Measurements from ENCODE around the gene DNAJC4.

DNAJC4 gene

GRCh38 chr11:64251016-64251752 is 20.8 kb downstream of the DNAJC4 start, which contains the start of gene PLCB3:
Gene PLCB3, plus strand, starts transcription at chr11:64251530. Its CDS starts 120 bp downstream, at chr11:64251650.
- peak; percentile 91 for DNase-seq (ENCODE audit: extremely low spot score)
- POLR2A ChIA-PET = interaction anchor here (1.3 kb wide), 1 partner anchor 20 kb away, joined by 4 read pairs; no protein-coding TSS in a partner anchor
- TF ChIP-seq, protein P1, sequence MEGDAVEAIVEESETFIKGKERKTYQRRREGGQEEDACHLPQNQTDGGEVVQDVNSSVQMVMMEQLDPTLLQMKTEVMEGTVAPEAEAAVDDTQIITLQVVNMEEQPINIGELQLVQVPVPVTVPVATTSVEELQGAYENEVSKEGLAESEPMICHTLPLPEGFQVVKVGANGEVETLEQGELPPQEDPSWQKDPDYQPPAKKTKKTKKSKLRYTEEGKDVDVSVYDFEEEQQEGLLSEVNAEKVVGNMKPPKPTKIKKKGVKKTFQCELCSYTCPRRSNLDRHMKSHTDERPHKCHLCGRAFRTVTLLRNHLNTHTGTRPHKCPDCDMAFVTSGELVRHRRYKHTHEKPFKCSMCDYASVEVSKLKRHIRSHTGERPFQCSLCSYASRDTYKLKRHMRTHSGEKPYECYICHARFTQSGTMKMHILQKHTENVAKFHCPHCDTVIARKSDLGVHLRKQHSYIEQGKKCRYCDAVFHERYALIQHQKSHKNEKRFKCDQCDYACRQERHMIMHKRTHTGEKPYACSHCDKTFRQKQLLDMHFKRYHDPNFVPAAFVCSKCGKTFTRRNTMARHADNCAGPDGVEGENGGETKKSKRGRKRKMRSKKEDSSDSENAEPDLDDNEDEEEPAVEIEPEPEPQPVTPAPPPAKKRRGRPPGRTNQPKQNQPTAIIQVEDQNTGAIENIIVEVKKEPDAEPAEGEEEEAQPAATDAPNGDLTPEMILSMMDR (IDR thresholded peaks at IDR 0.05; ENCODE audit: control extremely low read depth, extremely low read depth, low read depth, missing control alignments) = peak; percentile 72
- CTCF ChIA-PET = interaction anchor here (0.7 to 4.6 kb wide), 23 partner anchors 10 to 81 kb away, joined by 3 to 134 read pairs (median 4); partner anchors contain the start of genes BAD, CATSPERZ, ESRRA and FERMT3

GRCh38 chr11:64251753-64252002 is 21.3 kb downstream of the DNAJC4 start:
- CTCF ChIA-PET = interaction anchor here (0.8 to 4.6 kb wide), 15 partner anchors 11 to 64 kb away, joined by 3 to 134 read pairs (median 4); partner anchors contain the start of genes BAD, CATSPERZ, FERMT3 and FKBP2
- TF ChIP-seq, protein P1 (IDR thresholded peaks at IDR 0.05; ENCODE audit: control extremely low read depth, extremely low read depth, low read depth, missing control alignments) = no peak
- POLR2A ChIA-PET = interaction anchor here (1.3 kb wide), 1 partner anchor 20 kb away, joined by 4 read pairs; no protein-coding TSS in a partner anchor
- no peak for DNase-seq (ENCODE audit: extremely low spot score)

GRCh38 chr11:64252003-64252872 is 21.9 kb downstream of the DNAJC4 start:
- POLR2A ChIA-PET = interaction anchor here (0.9 to 1.3 kb wide), 2 partner anchors 11 to 19 kb away, joined by 3 to 4 read pairs; no protein-coding TSS in a partner anchor
- CTCF ChIA-PET = interaction anchor here (0.8 to 4.6 kb wide), 15 partner anchors 8 to 65 kb away, joined by 3 to 134 read pairs (median 4); partner anchors contain the start of genes BAD, CATSPERZ, FERMT3 and FKBP2
- TF ChIP-seq, protein P1 (IDR thresholded peaks at IDR 0.05; ENCODE audit: control extremely low read depth, extremely low read depth, low read depth, missing control alignments) = peak; percentile 31
- DNase-seq (ENCODE audit: extremely low spot score) = peak; percentile 50

- POLR2A ChIA-PET = no interaction called here
- CTCF ChIA-PET = interaction anchor here (1.4 to 4.6 kb wide), 6 partner anchors 12 to 51 kb away, joined by 4 to 134 read pairs (median 10); partner anchors contain the start of gene FERMT3
- no peak for DNase-seq (ENCODE audit: extremely low spot score)
- TF ChIP-seq, protein P1 (IDR thresholded peaks at IDR 0.05; ENCODE audit: control extremely low read depth, extremely low read depth, low read depth, missing control alignments) = no peak
Measured at GRCh38 chr11:64253043-64253442, 22.7 kb downstream of the DNAJC4 start.

DNA sequence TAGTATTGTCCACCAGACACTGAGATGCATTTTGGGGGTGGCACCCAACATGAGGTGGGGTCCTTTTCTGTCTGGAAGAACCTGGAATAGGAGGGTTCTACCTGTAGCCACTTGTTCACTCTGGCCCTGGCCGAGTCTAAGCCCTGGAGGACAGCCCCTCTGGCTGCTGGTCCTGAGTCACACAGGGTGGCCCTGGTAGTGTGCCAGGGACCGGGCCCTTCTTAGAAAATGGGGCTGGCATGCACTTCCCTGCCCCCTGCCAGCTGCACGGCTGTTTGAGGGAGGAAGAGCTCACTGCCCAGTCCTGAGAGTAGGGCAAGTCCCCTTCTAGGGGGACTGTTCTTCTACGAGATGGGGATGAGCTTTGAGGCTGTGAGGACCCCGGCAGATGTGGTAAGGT is 23.1 kb downstream of the DNAJC4 start:
- ChIA-PET POLR2A (interaction anchor here (0.6 kb wide), 1 partner anchor 75 kb away, joined by 4 read pairs; no protein-coding TSS in a partner anchor), CTCF (interaction anchor here (1.2 to 3.2 kb wide), 3 partner anchors 10 to 48 kb away, joined by 3 to 11 read pairs (median 4); no protein-coding TSS in a partner anchor)
- DNase-seq (ENCODE audit: extremely low spot score) = no peak
- TF ChIP-seq, protein P1 (IDR thresholded peaks at IDR 0.05; ENCODE audit: control extremely low read depth, extremely low read depth, low read depth, missing control alignments) = no peak

GRCh38 chr11:64254326-64254725 is 24.0 kb downstream of the DNAJC4 start:
- POLR2A ChIA-PET = no interaction called here
- CTCF ChIA-PET = interaction anchor here (1.2 to 3.2 kb wide), 4 partner anchors 9 to 51 kb away, joined by 3 to 11 read pairs (median 6); partner anchors contain the start of gene ESRRA
- TF ChIP-seq, protein P1 (IDR thresholded peaks at IDR 0.05; ENCODE audit: control extremely low read depth, extremely low read depth, low read depth, missing control alignments) = no peak
- no peak for DNase-seq (ENCODE audit: extremely low spot score)
